Colonic mucosa (tissue), 4 donors: ENCODE measurements around the gene ITGB1BP1. TPM values are rescaled to one million over a fixed set of nuclear protein-coding genes. Genes with fewer than 3 reads are reported as not detected.

ENCODE experiments used
- DNase-seq: peaks from one replicate; pipeline ENCODE4 v3.0.0-alpha.2; 2020
- H3K27ac ChIP-seq: fragments of 200-600 bp; one replicate; pipeline ENCODE4 v1.8.0; 2021
- H3K27me3 ChIP-seq: fragments of 200-600 bp; one replicate; pipeline ENCODE4 v1.8.0; 2021
- H3K36me3 ChIP-seq: fragments of 200-600 bp; one replicate; pipeline ENCODE4 v1.8.0; 2021
- H3K4me1 ChIP-seq: fragments of 200-600 bp; one replicate; pipeline ENCODE4 v1.8.0; 2021; ENCODE audit warnings: mild to moderate bottlenecking
- H3K4me3 ChIP-seq: fragments of 200-600 bp; one replicate; pipeline ENCODE4 v1.8.0; 2021
- H3K9ac ChIP-seq, 2 donors: one replicate each; pipeline ENCODE4 v1.7.0; 2013; ENCODE audit warnings: control low read depth in 2 of 2, low read depth in 2 of 2, low read length in 2 of 2
- H3K9me3 ChIP-seq: fragments of 200-600 bp; one replicate; pipeline ENCODE4 v1.8.0; 2021
- CTCF ChIP-seq: fragments of 200-600 bp; IDR thresholded peaks from one replicate; pipeline ENCODE4 v1.8.0; 2022; ENCODE audit warnings: antibody characterized with exemption, mild to moderate bottlenecking
- intact Hi-C: fragments of 100-400 bp; cut with DNase I; formaldehyde crosslinking; loops from one replicate; pipeline ENCODE4 v1.14.1; 2022
- total RNA-seq, 2 donors: library from RNA; stranded (reverse); fragmentation: NEBNext Ultra II Directional in 1 of 2; extraction: Animal tissue kit (Norgen Biotek cat#: 25700) in 1 of 2; gene quantifications; one replicate each; pipeline ENCODE4 v1.2.1, GENCODE V29; 2021
- donor health status: healthy.
- donor health status: DM: no; HTN: no; CAD: no.
- donor health status: DM: no; HTN: no; CAD: no.

ITGB1BP1 gene
- total RNA-seq, 2 donors from 2014 or later = 57.5 to 58.5 TPM

GRCh38 chr2:9419541-9419940, 3.8 kb downstream of the ITGB1BP1 start:
- no peaks in the 10 kb centered on the region for H3K27me3 ChIP-seq
- H3K9me3 ChIP-seq = no peaks in the 10 kb centered on the region
- no peak for TF ChIP-seq CTCF
- intact Hi-C loops = no loop called here
- no peaks in the 10 kb centered on the region for H3K36me3 ChIP-seq
- no peak overlapping the region for H3K4me3 ChIP-seq
- DNase-seq = no peak
- peaks cover 4% of the 10 kb centered on the region for H3K4me1 ChIP-seq
- no peak overlapping the region for H3K27ac ChIP-seq
- H3K9ac ChIP-seq = no peak overlapping the region

- Histone ChIP-seq H3K9ac (no peak overlapping the region), H3K4me3 (no peak overlapping the region), H3K9me3 (no peaks in the 10 kb centered on the region), H3K27me3 (no peaks in the 10 kb centered on the region), H3K27ac (no peak overlapping the region), H3K36me3 (no peaks in the 10 kb centered on the region), H3K4me1 (peaks cover 4% of the 10 kb centered on the region)
- TF ChIP-seq CTCF = no peak
- intact Hi-C loops = no loop called here
- DNase-seq = no peak
These were observed 4.6 kb downstream of the ITGB1BP1 start for GRCh38 chr2:9418746-9419145.

GRCh38 chr2:9417725-9418124, 5.6 kb downstream of the ITGB1BP1 start:
- TF ChIP-seq CTCF = no peak
- peaks cover 4% of the 10 kb centered on the region for H3K4me1 ChIP-seq
- H3K36me3 ChIP-seq = no peaks in the 10 kb centered on the region

GRCh38 chr2:9416962-9417316, 6.4 kb downstream of the ITGB1BP1 start:
- H3K36me3 ChIP-seq = no peaks in the 10 kb centered on the region
- intact Hi-C loops = no loop called here

More at GRCh38 chr2:9417725-9418124, 5.6 kb downstream of the ITGB1BP1 start:
- intact Hi-C loops = no loop called here
- Histone ChIP-seq H3K4me3 (no peak overlapping the region), H3K27ac (no peak overlapping the region), H3K27me3 (no peaks in the 10 kb centered on the region), H3K9ac (no peak overlapping the region), H3K9me3 (no peaks in the 10 kb centered on the region)
- no peak for DNase-seq

GRCh38 chr2:9416267-9416961, 6.9 kb downstream of the ITGB1BP1 start:
- no peaks in the 10 kb centered on the region for H3K9me3 ChIP-seq
- DNase-seq = no peak
- no peak overlapping the region for H3K27ac ChIP-seq
- TF ChIP-seq CTCF = no peak
- H3K4me1 ChIP-seq = no peaks in the 10 kb centered on the region
- no peak overlapping the region for H3K9ac ChIP-seq
- H3K36me3 ChIP-seq = no peaks in the 10 kb centered on the region
- no peak overlapping the region for H3K4me3 ChIP-seq
- H3K27me3 ChIP-seq = no peaks in the 10 kb centered on the region
- intact Hi-C loops = no loop called here

More at GRCh38 chr2:9416962-9417316, 6.4 kb downstream of the ITGB1BP1 start:
- Histone ChIP-seq H3K27ac (no peak overlapping the region), H3K27me3 (no peaks in the 10 kb centered on the region), H3K4me3 (no peak overlapping the region), H3K9ac (no peak overlapping the region), H3K4me1 (no peaks in the 10 kb centered on the region), H3K9me3 (no peaks in the 10 kb centered on the region)
- no peak for DNase-seq
- no peak for TF ChIP-seq CTCF
